K562 (cell line): ENCODE results near the gene CLEC10A. TPM values are rescaled to one million over a fixed set of nuclear protein-coding genes. Genes with fewer than 3 reads are reported as not detected.

Experiments
- ATAC-seq: fragments of 200-7000 bp; cut with Tn5 transposase; 3 replicates; pipeline ENCODE4 v1.9.1; 2020; ENCODE audit warnings: moderate library complexity
- BruUV-seq: library from RNA; stranded (reverse); fragments of 400-500 nt; replicated peaks from 2 replicates; lab custom pipeline; 2021; lab: Mats Ljungman, UMichigan
- CTCF ChIA-PET: fragments of 300-600 bp; formaldehyde crosslinking; extraction: SDS; loops from one replicate; lab custom pipeline; 2021; ENCODE audit warnings: low intra/inter-chr PET ratio; lab: Yijun Ruan, JAX
- POLR2A ChIA-PET: fragments of 300-600, 350-650 bp; sonication (Branson Sonifier 250); formaldehyde crosslinking; extraction: SDS; loops from one replicate; lab custom pipeline; 2021; ENCODE audit warnings: antibody characterized with exemption, inconsistent platforms; lab: Yijun Ruan, JAX
- DNase-seq, 4 experiments: peaks; one replicate each; pipeline versions ENCODE4 v3.0.0 to v3.0.0-alpha.2; 2011 to 2018; ENCODE audit warnings: low spot score in 3 of 4, mixed read lengths in 3 of 4; ENCODE audit errors: extremely low read depth in 1 of 4
- FAIRE-seq: peaks from 2 replicates; lab custom pipeline; 2011; peaks lifted over from hg19 to GRCh38; lab: Jason Lieb, UNC
- H2AFZ ChIP-seq: 2 replicates; pipeline ENCODE4 v1.6.0; 2011; ENCODE audit warnings: low read depth, low read length, control low read depth, inconsistent platforms
- H3K27ac ChIP-seq: fragments of 200-600 bp; 3 replicates; pipeline ENCODE4 v1.8.0; 2011; ENCODE audit warnings: low read depth, mild to moderate bottlenecking, control low read depth, inconsistent platforms, low read length, moderate library complexity, mixed read lengths; ENCODE audit errors: extremely low read depth
- H3K27me3 ChIP-seq, 2 experiments: fragments of 300-600 bp in 1 of 2; 2 replicates in 1 of 2; 3 replicates in 1 of 2; pipeline versions ENCODE4 v1.6.0 to v1.8.0; 2011; ENCODE audit warnings: inconsistent platforms in 2 of 2, low read length in 2 of 2, mild to moderate bottlenecking in 1 of 2, mixed read lengths in 1 of 2, moderate library complexity in 1 of 2; ENCODE audit not compliant: control insufficient read depth in 2 of 2, insufficient read depth in 2 of 2
- H3K36me3 ChIP-seq: fragments of 300-600 bp; 3 replicates; pipeline ENCODE4 v1.8.0; 2011; ENCODE audit warnings: mild to moderate bottlenecking, low read length, inconsistent platforms; ENCODE audit not compliant: control insufficient read depth, insufficient read depth
- H3K4me1 ChIP-seq, 2 experiments: fragments of 200-600 bp in 1 of 2; replicated peaks in 1 of 2; 2 replicates in 1 of 2; 3 replicates in 1 of 2; pipeline versions ENCODE4 v1.5.1 to v1.8.0; 2011; ENCODE audit warnings: inconsistent platforms in 2 of 2, low read length in 2 of 2, mild to moderate bottlenecking in 1 of 2, mixed read lengths in 1 of 2, moderate library complexity in 1 of 2; ENCODE audit not compliant: control insufficient read depth in 2 of 2, insufficient read depth in 2 of 2
- H3K4me2 ChIP-seq: 2 replicates; pipeline ENCODE4 v1.6.1; 2011; ENCODE audit warnings: low read length, control low read depth, inconsistent platforms, mixed read lengths; ENCODE audit not compliant: insufficient read depth
- H3K4me3 ChIP-seq: fragments of 200-600 bp; sonication (generic), shearing (Covaris generic); 2 replicates; pipeline ENCODE4 v1.5.1; 2016; ENCODE audit warnings: control low read depth, inconsistent platforms
- H3K79me2 ChIP-seq: fragments of 200-600 bp; 3 replicates; pipeline ENCODE4 v1.8.0; 2011; ENCODE audit warnings: low read length, inconsistent platforms; ENCODE audit not compliant: control insufficient read depth, insufficient read depth
- H3K9ac ChIP-seq, 2 experiments: 2 replicates each; pipeline versions ENCODE4 v1.6.0 to v1.6.1; 2011; ENCODE audit warnings: low read depth in 2 of 2, low read length in 2 of 2, control low read depth in 1 of 2, inconsistent platforms in 1 of 2, mild to moderate bottlenecking in 1 of 2, mixed read lengths in 1 of 2; ENCODE audit not compliant: insufficient read depth in 1 of 2
- H3K9me1 ChIP-seq: one replicate; pipeline ENCODE4 v1.6.0; 2011; ENCODE audit warnings: inconsistent platforms, mild to moderate bottlenecking, low read length, moderate library complexity; ENCODE audit not compliant: control insufficient read depth, insufficient read depth
- H3K9me3 ChIP-seq: replicated peaks from 2 replicates; pipeline ENCODE4 v1.5.1; 2011; ENCODE audit warnings: low read depth, low read length, inconsistent platforms; ENCODE audit not compliant: control insufficient read depth, insufficient read depth
- H4K20me1 ChIP-seq: replicated peaks from 2 replicates; pipeline ENCODE4 v1.6.1; 2011; ENCODE audit warnings: low read length, inconsistent platforms, mixed read lengths; ENCODE audit not compliant: control insufficient read depth, insufficient read depth
- CBX3 ChIP-seq, 2 experiments: IDR thresholded peaks; 1 replicate in 1 of 2; 2 replicates in 1 of 2; pipeline ENCODE4 v1.6.1; 2012; ENCODE audit warnings: inconsistent platforms in 2 of 2, low read length in 2 of 2, borderline replicate concordance in 1 of 2, control low read depth in 1 of 2
- EHMT2 ChIP-seq: fragments of 450-650 bp; IDR thresholded peaks from 2 replicates; pipeline ENCODE4 v1.6.1; 2018; ENCODE audit warnings: antibody characterized with exemption
- ELF4 ChIP-seq: fragments of 450-650 bp; formaldehyde crosslinking; IDR thresholded peaks from 2 replicates; pipeline ENCODE4 v1.4.0; 2022; ENCODE audit warnings: missing genetic modification characterization
- FIP1L1 ChIP-seq: fragments of 200-400 bp; formaldehyde crosslinking; IDR thresholded peaks from 2 replicates; pipeline ENCODE4 v1.6.1; 2018; ENCODE audit warnings: mild to moderate bottlenecking, low read depth, low read length; ENCODE audit not compliant: poor library complexity, severe bottlenecking
- GABPB2 ChIP-seq: fragments of 250-450 bp; sonication (Bioruptor Pico); conservative IDR thresholded peaks from 2 replicates; pipeline ENCODE4 v1.5.1; 2021; ENCODE audit warnings: mild to moderate bottlenecking
- KAT7 ChIP-seq: sonication (generic); formaldehyde crosslinking; IDR thresholded peaks from 2 replicates; pipeline ENCODE4 v1.8.0; 2022; ENCODE audit warnings: missing genetic modification reagents, mild to moderate bottlenecking, borderline replicate concordance
- KHSRP ChIP-seq: fragments of 450-650 bp; IDR thresholded peaks from 2 replicates; pipeline ENCODE4 v1.6.1; 2017
- RBM25 ChIP-seq: fragments of 200-400 bp; formaldehyde crosslinking; IDR thresholded peaks from 2 replicates; pipeline ENCODE4 v1.6.1; 2018; ENCODE audit warnings: low read length, low read depth, moderate library complexity; ENCODE audit not compliant: severe bottlenecking
- SMARCA5 ChIP-seq: fragments of 450-650 bp; IDR thresholded peaks from 2 replicates; pipeline ENCODE4 v1.6.1; 2016
- ZSCAN32 ChIP-seq: fragments of 450-650 bp; formaldehyde crosslinking; IDR thresholded peaks from 2 replicates; pipeline ENCODE4 v1.4.0; 2020; ENCODE audit warnings: mild to moderate bottlenecking, moderate library complexity
- WGBS: fragments of 100-300 bp; shearing (Covaris generic); methylation state at CpG from one replicate; pipeline ENCODE4 v1.1.6; 2016; ENCODE audit warnings: low coverage, mixed read lengths; ENCODE audit not compliant: insufficient coverage; ENCODE audit errors: missing lambda C conversion rate; 5-methylcytosine and 5-hydroxymethylcytosine counted together
- in situ Hi-C: fragments of 300-500 bp; cut with MboI; formaldehyde crosslinking; loops from 4 replicates; pipeline ENCODE4 v1.15.0; 2018; ENCODE audit warnings: inconsistent platforms, mixed read lengths
- intact Hi-C: fragments of 100-400 bp; cut with micrococcal nuclease; formaldehyde crosslinking; loops from 2 replicates; pipeline ENCODE4 v1.14.2; 2022
- polyA plus RNA-seq, 8 experiments: library from polyadenylated mRNA; depleted of rRNA in 4 of 8; stranded (reverse) in 5 of 8; unstranded in 3 of 8; fragments of >200 nt; fragmentation: Nextera tagmentation in 2 of 8; fragmentation: Illumina TruSeq in 1 of 8; extraction: Ambion mirVana in 2 of 8; extraction: Trizol in 1 of 8; gene quantifications; 2 replicates each; pipeline versions ENCODE4 v1.2.1 to v1.2.3, GENCODE V29; 2011 to 2014; ENCODE audit warnings: inconsistent platforms in 1 of 8, missing spikeins in 1 of 8
- total RNA-seq, 7 experiments: library from RNA; depleted of rRNA in 6 of 7; stranded (reverse); fragments of >200 nt in 6 of 7; fragmentation: Illumina TruSeq in 2 of 7; extraction: Trizol in 2 of 7; gene quantifications; 2 replicates each; pipeline versions ENCODE4 v1.2.1 to v1.2.3, GENCODE V29; 2011 to 2021; ENCODE audit warnings: low replicate concordance in 1 of 7
- TF ChIP-seq, protein P1 (sequence below): fragments of 450-650 bp; IDR thresholded peaks from 2 replicates; pipeline ENCODE4 v1.6.1; 2017; ENCODE audit warnings: antibody characterized with exemption, mild to moderate bottlenecking

Gene CLEC10A
- total and polyA plus RNA-seq, 9 of the 15 experiments (the other 6 are each of a cell fraction or from before 2014, with no cell fraction given) = 0.04 to 0.11 (median 0.05) TPM; not detected in 6

DNA sequence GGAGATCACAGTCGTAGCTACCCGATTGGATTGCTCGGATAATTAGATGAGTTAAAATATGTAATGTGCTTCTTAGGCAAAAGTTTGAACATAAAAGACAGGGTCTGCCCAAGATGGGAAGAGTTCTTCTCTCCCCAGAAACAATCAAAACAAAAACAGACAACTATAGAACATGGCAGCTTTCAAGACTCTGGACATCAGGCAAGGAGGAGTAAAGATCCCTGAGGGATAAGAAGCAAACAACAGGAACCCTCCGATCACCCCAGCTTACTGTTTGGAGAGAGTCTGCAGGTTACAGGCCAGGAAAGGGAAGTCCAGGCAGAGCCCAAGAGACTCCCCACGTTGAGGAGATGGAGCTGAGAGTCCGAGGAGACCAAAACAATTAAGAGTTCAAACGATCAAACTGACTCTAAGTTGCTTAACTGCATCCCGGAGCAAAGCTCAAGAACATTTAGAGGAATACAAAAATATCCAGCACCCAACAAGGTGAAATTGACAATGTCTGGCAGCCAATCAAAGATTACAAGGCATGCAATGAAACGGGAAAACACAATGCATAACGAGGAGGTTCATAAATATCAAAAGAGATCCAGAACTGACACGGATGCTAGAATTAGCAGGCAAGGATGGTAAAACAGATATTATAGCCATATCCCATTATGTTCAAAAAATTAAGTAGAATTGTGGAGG lies 30.7 kb upstream of the CLEC10A start:
- WGBS = 2% methylated on average over 10 of the region's 11 CpGs
- TF ChIP-seq EHMT2 (no peak), GABPB2 (no peak), RBM25 (no peak), SMARCA5 (no peak), ZSCAN32 (CRISPR knock-in tag) (no peak), KAT7 (CRISPR knock-in tag) (no peak), ELF4 (no peak), FIP1L1 (no peak), CBX3 (IDR thresholded peaks at IDR 0.05; ENCODE audit: borderline replicate concordance in 1 of 2, low read length in 2 of 2) (no peak), KHSRP (no peak)
- TF ChIP-seq, protein P1, sequence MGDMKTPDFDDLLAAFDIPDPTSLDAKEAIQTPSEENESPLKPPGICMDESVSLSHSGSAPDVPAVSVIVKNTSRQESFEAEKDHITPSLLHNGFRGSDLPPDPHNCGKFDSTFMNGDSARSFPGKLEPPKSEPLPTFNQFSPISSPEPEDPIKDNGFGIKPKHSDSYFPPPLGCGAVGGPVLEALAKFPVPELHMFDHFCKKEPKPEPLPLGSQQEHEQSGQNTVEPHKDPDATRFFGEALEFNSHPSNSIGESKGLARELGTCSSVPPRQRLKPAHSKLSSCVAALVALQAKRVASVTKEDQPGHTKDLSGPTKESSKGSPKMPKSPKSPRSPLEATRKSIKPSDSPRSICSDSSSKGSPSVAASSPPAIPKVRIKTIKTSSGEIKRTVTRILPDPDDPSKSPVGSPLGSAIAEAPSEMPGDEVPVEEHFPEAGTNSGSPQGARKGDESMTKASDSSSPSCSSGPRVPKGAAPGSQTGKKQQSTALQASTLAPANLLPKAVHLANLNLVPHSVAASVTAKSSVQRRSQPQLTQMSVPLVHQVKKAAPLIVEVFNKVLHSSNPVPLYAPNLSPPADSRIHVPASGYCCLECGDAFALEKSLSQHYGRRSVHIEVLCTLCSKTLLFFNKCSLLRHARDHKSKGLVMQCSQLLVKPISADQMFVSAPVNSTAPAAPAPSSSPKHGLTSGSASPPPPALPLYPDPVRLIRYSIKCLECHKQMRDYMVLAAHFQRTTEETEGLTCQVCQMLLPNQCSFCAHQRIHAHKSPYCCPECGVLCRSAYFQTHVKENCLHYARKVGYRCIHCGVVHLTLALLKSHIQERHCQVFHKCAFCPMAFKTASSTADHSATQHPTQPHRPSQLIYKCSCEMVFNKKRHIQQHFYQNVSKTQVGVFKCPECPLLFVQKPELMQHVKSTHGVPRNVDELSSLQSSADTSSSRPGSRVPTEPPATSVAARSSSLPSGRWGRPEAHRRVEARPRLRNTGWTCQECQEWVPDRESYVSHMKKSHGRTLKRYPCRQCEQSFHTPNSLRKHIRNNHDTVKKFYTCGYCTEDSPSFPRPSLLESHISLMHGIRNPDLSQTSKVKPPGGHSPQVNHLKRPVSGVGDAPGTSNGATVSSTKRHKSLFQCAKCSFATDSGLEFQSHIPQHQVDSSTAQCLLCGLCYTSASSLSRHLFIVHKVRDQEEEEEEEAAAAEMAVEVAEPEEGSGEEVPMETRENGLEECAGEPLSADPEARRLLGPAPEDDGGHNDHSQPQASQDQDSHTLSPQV = no peak
- no peak for ATAC-seq
- no peaks in the 10 kb centered on the region for H3K9me1 ChIP-seq
- intact Hi-C loops (no loop called here), in situ Hi-C loops (no loop called here)
- H3K9me3 ChIP-seq = no peaks in the 10 kb centered on the region
- H3K79me2 ChIP-seq = no peaks in the 10 kb centered on the region
- ChIA-PET POLR2A (interaction anchor here (0.9 kb wide), 1 partner anchor 75 kb away, joined by 3 read pairs; the partner anchor contains the start of gene SLC16A13), CTCF (no interaction called here)
- no peak overlapping the region for H3K4me3 ChIP-seq
- H3K9ac ChIP-seq = no peak overlapping the region
- H3K27ac ChIP-seq = no peak overlapping the region
- peaks cover 0 to 3% of the 10 kb centered on the region in 2 experiments; a peak in 2 of 5 replicates for H3K4me1 ChIP-seq
- no peak overlapping the region for H2AFZ ChIP-seq
- BruUV-seq = no TSS peak
- no peaks in the 10 kb centered on the region for H3K36me3 ChIP-seq
- peaks cover 8 to 37% of the 10 kb centered on the region in 2 experiments; a peak in 4 of 5 replicates for H3K27me3 ChIP-seq
- FAIRE-seq = no peak
- no peak overlapping the region for H3K4me2 ChIP-seq
- DNase-seq = no peak
- no peaks in the 10 kb centered on the region for H4K20me1 ChIP-seq
